ENCODE results near the gene TREML4.

TREML4 gene

DNA sequence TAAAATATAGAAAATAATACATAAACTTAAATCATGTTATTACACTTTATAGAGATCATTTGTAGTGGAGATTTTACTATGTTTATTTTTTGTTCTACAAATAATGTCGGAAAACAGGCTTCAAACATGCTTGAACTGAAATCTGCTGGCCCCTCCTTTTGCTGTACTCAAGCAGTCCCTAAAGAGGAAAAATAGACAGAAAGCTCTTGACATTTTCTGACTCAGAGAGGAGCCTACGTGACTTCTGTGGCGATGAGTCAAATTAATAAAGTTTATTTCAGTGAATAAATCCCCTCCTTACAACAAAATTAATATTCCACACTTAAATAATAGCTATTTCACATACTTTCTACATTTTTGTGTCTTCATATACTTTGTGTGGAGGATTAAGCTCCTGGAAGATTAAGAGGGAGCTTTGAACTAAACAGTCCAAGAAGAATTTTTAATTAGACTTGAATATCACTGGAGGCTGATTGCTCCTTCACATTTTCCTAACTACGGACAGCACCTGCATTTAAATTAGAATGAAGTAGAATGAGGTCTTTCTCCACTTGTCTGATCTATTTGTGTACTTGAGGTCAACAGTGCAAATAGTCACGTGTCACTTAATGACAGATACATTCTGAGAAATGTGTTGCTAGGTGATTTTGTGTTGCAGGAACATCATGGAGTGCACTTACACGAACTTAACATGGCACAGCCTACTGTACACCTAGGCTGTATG is 60.0 kb downstream of the TREML4 start:
- no peak for DNase-seq
